ENCODE data around the gene CTSK.
A peak's percentile ranks its signal among the peaks of the same experiment; 100 is the strongest.

- TF ChIP-seq MAX (IDR thresholded peaks at IDR 0.05) = no peak
- no peak for TF ChIP-seq REST (IDR thresholded peaks at IDR 0.05)
- TF ChIP-seq CTCF (IDR thresholded peaks at IDR 0.05; ENCODE audit: low read depth, low read length, missing input control) = no peak
- peak; percentile 8 to 20 for TF ChIP-seq RAD21 (IDR thresholded peaks at IDR 0.05)
Measured at GRCh38 chr1:150764617-150765101, 43.4 kb downstream of the CTSK start.
